GM12878 (cell line): ENCODE measurements around the gene ZC3H7B. TPM values are rescaled to one million over a fixed set of nuclear protein-coding genes. Genes with fewer than 3 reads are reported as not detected.

Experiments
- ATAC-seq: fragments of 200-7000 bp; cut with Tn5 transposase; 3 replicates; pipeline ENCODE4 v1.9.1; 2020; ENCODE audit warnings: mild to moderate bottlenecking, moderate library complexity
- BruUV-seq: library from RNA; stranded (reverse); fragments of 400-500 nt; replicated peaks from 2 replicates; lab custom pipeline; 2021; lab: Mats Ljungman, UMichigan
- CTCF ChIA-PET: fragments of 300-600 bp; sonication (Branson Sonifier 250); formaldehyde crosslinking; extraction: SDS; loops from one replicate; lab custom pipeline; 2021; ENCODE audit warnings: inconsistent platforms; lab: Yijun Ruan, JAX
- POLR2A ChIA-PET: fragments of 350-600 bp; formaldehyde crosslinking; extraction: SDS; loops from one replicate; lab custom pipeline; 2021; ENCODE audit warnings: inconsistent platforms; lab: Charles Lee
- RAD21 ChIA-PET: fragments of 300-600 bp; sonication (Branson Sonifier 250); formaldehyde crosslinking; loops from one replicate; lab custom pipeline; 2023; ENCODE audit warnings: antibody characterized with exemption; ENCODE audit not compliant: unreplicated experiment; lab: Charles Lee
- SMC1A ChIA-PET: fragments of 300-600 bp; sonication (Branson Sonifier 250); formaldehyde crosslinking; loops from one replicate; lab custom pipeline; 2023; ENCODE audit not compliant: unreplicated experiment, uncharacterized antibody; lab: Charles Lee
- DNase-seq: peaks from one replicate; pipeline ENCODE4 v3.0.0-alpha.2; 2011; ENCODE audit warnings: low read depth, low spot score
- FAIRE-seq: peaks from 3 replicates; lab custom pipeline; 2011; peaks lifted over from hg19 to GRCh38; lab: Jason Lieb, UNC
- H2AFZ ChIP-seq: 2 replicates; pipeline ENCODE4 v1.6.0; 2011; ENCODE audit warnings: low read depth, low read length, control low read depth; ENCODE audit not compliant: control insufficient read depth
- H3K27ac ChIP-seq: 2 replicates; pipeline ENCODE4 v1.5.1; 2011; ENCODE audit warnings: control low read depth; ENCODE audit not compliant: control insufficient read depth, insufficient read depth
- H3K27me3 ChIP-seq, 2 experiments: replicated peaks in 1 of 2; 2 replicates each; pipeline versions ENCODE4 v1.6.0 to v1.6.1; 2011; ENCODE audit warnings: low read length in 1 of 2; ENCODE audit not compliant: control insufficient read depth in 2 of 2, insufficient read depth in 2 of 2
- H3K36me3 ChIP-seq, 2 experiments: 2 replicates each; pipeline ENCODE4 v1.5.1; 2011; ENCODE audit warnings: low read length in 1 of 2; ENCODE audit not compliant: control insufficient read depth in 2 of 2, insufficient read depth in 2 of 2
- H3K4me1 ChIP-seq: 2 replicates; pipeline ENCODE4 v1.6.1; 2011; ENCODE audit warnings: mild to moderate bottlenecking, low read length, moderate library complexity, mixed read lengths; ENCODE audit not compliant: control insufficient read depth, insufficient read depth
- H3K4me2 ChIP-seq: 2 replicates; pipeline ENCODE4 v1.6.0; 2011; ENCODE audit warnings: control low read depth; ENCODE audit not compliant: control insufficient read depth, insufficient read depth
- H3K4me3 ChIP-seq: fragments of 200-600 bp; sonication (generic); 2 replicates; pipeline ENCODE4 v1.5.1; 2016
- H3K79me2 ChIP-seq: 2 replicates; pipeline ENCODE4 v1.6.0; 2011; ENCODE audit warnings: low read length; ENCODE audit not compliant: control insufficient read depth, insufficient read depth
- H3K9ac ChIP-seq: 2 replicates; pipeline ENCODE4 v1.8.0; 2011; ENCODE audit warnings: low read length, control low read depth, mixed read lengths; ENCODE audit not compliant: control insufficient read depth, insufficient read depth
- H3K9me3 ChIP-seq: replicated peaks from 3 replicates; pipeline ENCODE4 v1.5.1; 2011; ENCODE audit warnings: mild to moderate bottlenecking, low read length; ENCODE audit not compliant: control insufficient read depth, insufficient read depth
- H4K20me1 ChIP-seq: 2 replicates; pipeline ENCODE4 v1.6.0; 2011; ENCODE audit not compliant: control insufficient read depth, insufficient read depth
- ATF7 ChIP-seq: fragments of 450-650 bp; IDR thresholded peaks from 2 replicates; pipeline ENCODE4 v1.6.1; 2016; ENCODE audit warnings: low read depth, mild to moderate bottlenecking
- ETV6 ChIP-seq, 2 experiments: fragments of 450-650 bp in 1 of 2; IDR thresholded peaks in 1 of 2; conservative IDR thresholded peaks in 1 of 2; 2 replicates each; pipeline ENCODE4 v1.6.1; 2014; ENCODE audit warnings: antibody characterized with exemption in 1 of 2, borderline replicate concordance in 1 of 2, low read depth in 1 of 2, mild to moderate bottlenecking in 1 of 2, moderate library complexity in 1 of 2
- GATAD2B ChIP-seq: fragments of 450-650 bp; conservative IDR thresholded peaks from 2 replicates; pipeline ENCODE4 v1.6.1; 2017; ENCODE audit warnings: low read depth, mild to moderate bottlenecking, moderate library complexity
- HDAC6 ChIP-seq: fragments of 200-600 bp; sonication (generic); IDR thresholded peaks from one replicate; pipeline ENCODE4 v1.8.0; 2017; ENCODE audit warnings: antibody characterized with exemption; ENCODE audit not compliant: unreplicated experiment
- MAX ChIP-seq: IDR thresholded peaks from 2 replicates; pipeline ENCODE4 v1.6.1; 2012; ENCODE audit warnings: low read depth, low read length, improper control_type of control experiment
- PKNOX1 ChIP-seq: fragments of 450-650 bp; IDR thresholded peaks from 2 replicates; pipeline ENCODE4 v1.6.1; 2016; ENCODE audit warnings: mild to moderate bottlenecking
- SKIL ChIP-seq: fragments of 450-650 bp; IDR thresholded peaks from 2 replicates; pipeline ENCODE4 v1.6.1; 2017; ENCODE audit warnings: mild to moderate bottlenecking, low read depth, inconsistent platforms; ENCODE audit not compliant: poor library complexity, severe bottlenecking
- SRF ChIP-seq, 2 experiments: IDR thresholded peaks; 2 replicates each; pipeline ENCODE4 v1.6.1; 2011; ENCODE audit warnings: low read depth in 2 of 2, low read length in 2 of 2, mild to moderate bottlenecking in 1 of 2, moderate library complexity in 1 of 2
- TAF1 ChIP-seq: IDR thresholded peaks from 2 replicates; pipeline ENCODE4 v1.6.1; 2011; ENCODE audit warnings: mild to moderate bottlenecking, low read depth, low read length, borderline replicate concordance
- YY1 ChIP-seq: IDR thresholded peaks from 2 replicates; pipeline ENCODE4 v1.6.1; 2011; ENCODE audit warnings: low read depth, mild to moderate bottlenecking, low read length
- WGBS: methylation state at CpG from one replicate; pipeline ENCODE4 v1.1.6; 2016; ENCODE audit warnings: low lambda C conversion rate; ENCODE audit not compliant: insufficient replicate concordance, insufficient coverage; ENCODE audit errors: missing lambda C conversion rate; 5-methylcytosine and 5-hydroxymethylcytosine counted together
- in situ Hi-C: fragments of 300-500 bp; cut with MboI; formaldehyde crosslinking; loops from 9 replicates; pipeline ENCODE4 v1.14.3; 2018; ENCODE audit warnings: mixed read lengths
- intact Hi-C: fragments of 100-400 bp; cut with micrococcal nuclease; formaldehyde crosslinking; loops from one replicate; pipeline ENCODE4 v1.14.2; 2022; ENCODE audit not compliant: unreplicated experiment
- polyA plus RNA-seq, 11 experiments: library from polyadenylated mRNA; depleted of rRNA in 4 of 11; unstranded in 6 of 11; stranded (reverse) in 5 of 11; fragments of >200 nt; fragmentation: Nextera tagmentation in 4 of 11; fragmentation: Illumina TruSeq in 1 of 11; extraction: Ambion mirVana in 4 of 11; extraction: Trizol in 1 of 11; gene quantifications; 1 replicate in 1 of 11; 2 replicates in 10 of 11; pipeline versions ENCODE4 v1.2.1 to v1.2.3, GENCODE V29; 2011 to 2016; ENCODE audit warnings: inconsistent platforms in 2 of 11, missing spikeins in 2 of 11, low read depth in 1 of 11
- total RNA-seq, 4 experiments: library from RNA; depleted of rRNA in 3 of 4; stranded (reverse); fragments of >200 nt in 3 of 4; fragmentation: Illumina TruSeq in 1 of 4; extraction: Trizol in 1 of 4; gene quantifications; 2 replicates each; pipeline versions ENCODE4 v1.2.1 to v1.2.3, GENCODE V29; 2013 to 2021

The ZC3H7B gene
- total and polyA plus RNA-seq, 10 of the 15 experiments (the other 5 are each of a cell fraction or from before 2014, with no cell fraction given): 0.26 to 52.3 (median 22.4) TPM

- no TSS peak for BruUV-seq
- in situ Hi-C loops: no loop called here
- peaks cover 23% of the 10 kb centered on the region for H3K4me1 ChIP-seq
- no peak overlapping the region for H3K27ac ChIP-seq
- peaks cover 6% of the 10 kb centered on the region for H3K79me2 ChIP-seq
- CTCF ChIA-PET: interaction anchor here (0.8 to 7.8 kb wide), 6 partner anchors 38 to 485 kb away, joined by 3 to 105 read pairs (median 7); partner anchors contain the start of genes POLR3H and TOB2
- TF ChIP-seq MAX: no peak
- no peak for TF ChIP-seq PKNOX1
- no peak for TF ChIP-seq ETV6 (conservative IDR thresholded peaks at IDR 0.05 in 1 of 2, IDR thresholded peaks at IDR 0.05 in 1 of 2; ENCODE audit: borderline replicate concordance in 1 of 2, low read depth in 1 of 2)
- no peak for TF ChIP-seq HDAC6
- TF ChIP-seq TAF1: no peak
- no peak for TF ChIP-seq ATF7
- no peak for TF ChIP-seq SKIL
- TF ChIP-seq GATAD2B: no peak
- no peak for TF ChIP-seq YY1
- TF ChIP-seq SRF (IDR thresholded peaks at IDR 0.05; ENCODE audit: low read depth in 2 of 2, low read length in 2 of 2): no peak
- no peak overlapping the region for H2AFZ ChIP-seq
- 61% methylated on average over 3 of the region's 3 CpGs for WGBS
- RAD21 ChIA-PET: interaction anchor here (0.7 to 3.0 kb wide), 4 partner anchors 39 to 866 kb away, joined by 3 to 8 read pairs (median 5); partner anchors contain the start of gene TOB2
- no peak for ATAC-seq
- no peaks in the 10 kb centered on the region for H3K27me3 ChIP-seq
- no peak overlapping the region for H3K4me2 ChIP-seq
- H3K4me3 ChIP-seq: no peak overlapping the region
- SMC1A ChIA-PET: interaction anchor here (1.1 to 2.0 kb wide), 4 partner anchors 26 to 136 kb away, joined by 3 to 4 read pairs (median 3); partner anchors contain the start of genes POLR3H and TEF
- intact Hi-C loops: no loop called here
- H3K36me3 ChIP-seq: no peaks in the 10 kb centered on the region
- no peak for DNase-seq
- FAIRE-seq: no peak
- H3K9ac ChIP-seq: no peak overlapping the region
- no peaks in the 10 kb centered on the region for H3K9me3 ChIP-seq
- no peaks in the 10 kb centered on the region for H4K20me1 ChIP-seq
- POLR2A ChIA-PET: interaction anchor here (0.6 kb wide), 2 partner anchors 55 to 729 kb away, joined by 3 to 4 read pairs; no protein-coding TSS in a partner anchor
These were observed 106.1 kb downstream of the ZC3H7B start for GRCh38 chr22:41407433-41407832.
